NT2/D1 (cell line): ENCODE measurements around the gene MCM7.

Experiments used
- SUZ12 ChIP-seq: IDR thresholded peaks from 2 replicates; pipeline ENCODE4 v1.6.1; 2011; ENCODE audit not compliant: insufficient read length, insufficient read depth; ENCODE audit errors: extremely low read depth
- YY1 ChIP-seq: IDR thresholded peaks from 2 replicates; pipeline ENCODE4 v1.6.1; 2011; ENCODE audit not compliant: insufficient read length, insufficient read depth

DNA sequence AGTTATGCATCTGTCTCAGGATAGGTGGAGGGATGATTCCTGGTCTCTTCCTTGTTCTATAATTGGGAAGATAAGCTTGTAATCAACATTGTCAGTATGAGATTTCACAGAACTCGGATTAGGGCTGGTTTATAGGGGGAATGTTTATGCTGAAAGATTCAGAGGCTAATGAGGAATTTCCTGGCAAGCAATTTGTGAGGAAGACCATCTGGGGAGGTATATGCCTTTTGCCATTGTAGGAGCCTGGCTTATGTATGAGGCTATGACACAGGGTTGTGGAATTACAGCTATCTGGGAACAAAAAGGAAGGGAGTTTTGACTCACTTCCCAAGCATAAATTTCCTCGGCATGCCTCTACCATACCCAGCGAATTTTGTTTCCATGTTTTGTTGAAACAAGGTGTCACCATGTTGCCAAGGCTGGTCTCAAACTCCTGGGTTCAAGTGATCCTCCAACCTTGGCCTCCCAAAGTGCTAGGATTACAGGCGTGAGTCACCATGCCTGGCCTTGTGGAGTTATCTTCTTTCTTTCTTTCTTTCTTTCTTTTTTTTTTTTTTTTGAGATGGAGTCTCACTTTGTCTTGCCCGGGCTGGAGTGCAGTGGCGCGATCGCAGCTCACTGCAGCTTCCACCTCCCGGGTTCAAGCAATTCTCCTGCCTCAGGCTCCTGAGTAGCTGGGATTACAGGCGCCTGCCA is 14.0 kb downstream of the MCM7 start:
- TF ChIP-seq YY1 = no peak
- no peak for TF ChIP-seq SUZ12
